GM19351 (cell line): ENCODE measurements around the gene ANHX.
"Not testable (repeated sequence)": the region's sequence is repeated elsewhere in the genome, so short reads cannot be mapped to it uniquely, and the experiment has no call there.

ENCODE experiments used
- ATAC-seq: cut with Tn5 transposase; IDR thresholded peaks from one replicate; pipeline ENCODE4 v1.9.1; 2021; ENCODE audit warnings: mild to moderate bottlenecking, moderate library complexity; ENCODE audit not compliant: unreplicated experiment

ANHX gene

DNA sequence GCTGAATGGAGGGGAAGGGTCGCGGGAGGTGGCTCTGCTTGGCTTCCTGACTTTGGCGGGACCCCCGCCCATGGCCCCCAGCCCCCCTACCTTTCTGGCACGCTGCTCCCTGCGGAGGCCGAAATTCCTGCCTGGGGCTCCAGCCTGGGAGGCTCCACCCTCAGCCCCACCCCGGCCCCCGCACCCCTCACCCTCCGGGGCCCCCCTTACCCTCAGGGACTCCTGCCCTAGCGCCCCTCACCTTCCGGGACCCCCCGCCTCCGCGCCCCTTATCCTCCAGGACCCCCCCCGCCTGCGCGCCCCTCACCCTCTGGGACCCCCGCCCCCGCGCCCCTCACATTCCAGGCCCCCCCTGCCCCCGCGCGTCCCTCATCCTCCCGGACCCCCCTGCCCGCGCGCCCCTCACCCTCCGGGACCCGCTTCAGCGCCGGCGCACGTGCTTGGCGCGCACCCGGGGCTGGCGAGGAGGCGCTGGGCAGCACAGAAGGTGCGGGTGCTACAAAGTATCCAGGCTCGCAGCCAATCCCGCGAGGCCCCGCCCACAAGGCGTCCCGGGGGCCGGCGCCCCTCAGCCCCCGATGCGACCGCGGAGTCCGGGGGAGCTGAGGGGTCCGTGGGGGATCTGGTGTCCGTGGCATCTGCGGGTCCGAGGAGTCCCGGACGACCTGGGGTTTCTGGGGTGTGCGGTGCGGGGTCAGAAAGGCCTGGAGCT lies at the start of gene ANHX:
TSS of gene ANHX (minus strand) at position 477 of the 712 bp plus-strand sequence. CDS start 1,521 bp downstream, outside the sequence.
- ATAC-seq = no peak

DNA sequence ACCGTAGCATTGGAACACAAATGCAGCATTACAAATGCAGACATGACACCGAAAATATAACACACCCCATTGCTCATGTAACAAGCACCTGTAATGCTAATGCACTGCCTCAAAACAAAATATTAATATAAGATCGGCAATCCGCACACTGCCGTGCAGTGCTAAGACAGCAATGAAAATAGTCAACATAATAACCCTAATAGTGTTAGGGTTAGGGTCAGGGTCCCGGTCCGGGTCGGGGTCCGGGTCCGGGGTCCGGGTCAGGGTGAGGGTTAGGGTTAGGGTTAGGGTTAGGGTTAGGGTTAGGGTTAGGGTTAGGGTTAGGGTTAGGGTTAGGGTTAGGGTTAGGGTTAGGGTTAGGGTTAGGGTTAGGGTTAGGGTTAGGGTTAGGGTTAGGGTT lies 29.0 kb upstream of the ANHX start:
- not testable (repeated sequence) for ATAC-seq

DNA sequence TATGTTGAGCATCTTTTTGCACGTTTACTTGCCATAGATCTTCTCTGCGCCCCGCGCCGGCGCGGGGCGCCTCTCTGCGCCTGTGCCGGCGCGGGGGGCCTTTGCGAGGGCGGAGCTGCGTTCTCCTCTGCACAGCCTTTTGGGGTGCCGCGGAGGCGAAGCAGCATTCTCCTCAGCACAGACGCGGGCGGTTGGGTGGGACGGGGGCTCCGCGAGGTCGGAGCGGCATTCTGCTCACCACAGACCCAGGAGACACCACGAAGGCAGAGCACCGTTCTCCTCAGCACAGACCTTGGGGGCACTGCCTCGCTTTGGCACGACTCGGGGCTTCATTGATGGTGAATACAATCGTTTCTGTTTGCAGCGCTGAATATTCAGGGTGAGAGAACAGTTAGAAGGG lies 28.5 kb upstream of the ANHX start:
- no peak for ATAC-seq

DNA sequence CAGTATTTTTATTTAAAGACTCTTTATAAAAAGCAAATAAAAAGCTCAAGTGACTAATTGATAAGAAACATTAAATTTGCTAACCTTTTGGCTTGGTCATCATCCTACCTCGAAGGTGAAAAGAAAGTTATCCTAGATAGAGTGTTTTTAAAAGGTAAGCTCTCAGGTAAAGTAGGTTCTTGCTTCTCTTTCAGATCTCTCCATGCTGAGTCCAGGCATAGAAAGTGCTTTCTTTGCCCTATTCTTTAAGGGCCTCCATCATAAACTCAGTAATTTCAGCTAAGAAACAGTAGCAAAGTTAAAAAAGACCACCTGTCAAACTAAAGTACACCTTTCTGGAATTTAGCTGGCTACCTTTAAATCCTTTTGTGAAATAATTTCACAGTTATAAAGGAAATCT lies 20.6 kb upstream of the ANHX start:
- ATAC-seq = no peak

DNA sequence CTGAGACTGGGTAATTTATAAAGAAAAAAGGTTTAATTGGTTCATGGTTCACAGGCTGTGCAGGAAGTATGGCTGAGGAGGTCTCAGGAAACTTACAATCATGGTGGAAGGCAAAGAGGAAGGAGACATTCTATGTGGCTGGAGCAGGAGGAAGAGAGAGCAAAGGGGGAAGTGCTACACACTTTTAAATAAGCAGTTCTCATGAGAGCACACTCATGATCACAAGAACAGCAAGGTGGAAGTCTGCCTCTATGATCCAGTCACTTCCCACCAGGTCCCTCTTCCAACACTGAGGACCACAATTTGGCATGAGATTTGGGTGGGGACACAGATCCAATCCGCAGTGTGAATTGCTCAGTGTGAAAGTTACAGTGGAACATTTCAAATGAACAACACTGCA lies 20.2 kb upstream of the ANHX start:
- not testable (repeated sequence) for ATAC-seq

DNA sequence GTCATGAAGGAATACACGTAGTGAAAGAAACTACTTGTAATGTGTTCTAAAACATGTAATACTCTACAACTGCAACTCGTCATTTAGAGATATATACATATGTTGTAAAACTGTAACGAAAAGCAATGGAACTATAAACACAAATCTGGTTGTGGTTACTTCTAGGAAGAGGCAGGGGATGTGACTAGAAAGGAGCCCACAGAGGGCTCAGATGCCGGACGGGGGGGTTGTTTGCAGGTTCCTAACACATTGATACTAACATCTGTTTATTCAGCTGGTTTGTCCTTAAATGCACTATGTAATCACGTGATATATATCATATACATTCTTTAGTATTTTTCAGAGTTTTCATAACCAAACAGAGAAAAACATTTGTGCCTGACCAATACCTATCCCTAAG lies 16.1 kb upstream of the ANHX start:
- no peak for ATAC-seq

DNA sequence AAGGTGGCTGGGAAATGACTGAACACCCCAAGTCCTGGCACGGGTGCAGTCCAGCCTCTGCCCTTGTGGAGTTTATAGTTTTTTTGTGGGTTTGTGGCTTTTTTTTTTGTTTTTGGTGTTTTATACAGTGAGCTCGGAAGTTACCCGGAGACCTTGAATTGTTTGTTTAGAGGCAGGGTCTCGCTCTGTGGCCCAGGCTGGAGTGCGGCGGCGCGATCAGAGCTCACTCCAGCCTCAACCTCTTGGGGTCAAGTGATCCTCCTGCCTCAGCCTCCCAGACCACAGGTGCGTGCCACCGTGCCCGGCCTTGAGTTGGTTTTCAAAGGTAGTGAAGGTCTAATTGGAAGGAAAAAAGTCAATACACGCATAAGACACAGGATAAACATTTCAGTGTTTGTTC lies 879 bp upstream of the ANHX start:
- no peak for ATAC-seq

DNA sequence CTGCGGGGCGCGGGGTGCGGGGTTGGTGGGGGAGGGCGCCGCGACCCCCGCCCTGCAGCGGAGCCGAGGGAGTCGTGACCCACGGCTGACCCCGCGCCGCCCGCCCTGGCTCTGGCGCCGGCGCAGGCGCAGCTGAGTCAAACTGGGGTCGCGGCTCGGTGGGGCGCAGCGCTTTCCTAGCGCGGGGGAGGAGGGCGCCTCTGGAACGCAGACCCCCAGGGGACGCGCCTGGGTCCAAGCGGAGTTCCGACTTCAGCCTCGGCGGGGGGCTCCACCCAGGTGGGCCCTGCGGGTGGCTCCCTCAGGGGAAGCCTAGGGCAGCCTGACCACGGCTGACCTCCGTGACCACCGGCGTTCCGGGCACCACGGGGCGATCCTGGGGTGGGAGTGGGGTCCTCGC lies 467 bp upstream of the ANHX start:
- no peak for ATAC-seq

DNA sequence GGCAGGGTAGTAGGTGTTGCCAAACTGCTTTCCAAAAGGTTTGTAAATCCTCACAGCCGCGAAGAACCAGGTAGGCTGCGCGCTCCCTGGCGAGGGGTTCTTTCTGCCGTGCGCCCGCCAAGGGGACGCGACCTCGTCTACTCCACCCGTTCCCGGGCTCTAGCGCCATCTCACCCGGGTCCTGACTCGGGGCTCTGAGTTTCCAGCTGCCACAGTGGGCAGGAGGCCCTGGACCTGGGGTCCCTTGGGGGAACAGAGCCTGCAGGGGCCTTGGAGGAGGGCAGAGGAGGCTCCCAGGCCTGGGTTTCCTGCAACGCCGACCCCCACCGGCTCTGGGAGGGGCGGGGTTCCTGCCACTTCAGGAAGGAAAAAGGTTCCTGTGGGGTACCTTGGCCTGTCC lies 706 bp downstream of the ANHX start:
- ATAC-seq = no peak

DNA sequence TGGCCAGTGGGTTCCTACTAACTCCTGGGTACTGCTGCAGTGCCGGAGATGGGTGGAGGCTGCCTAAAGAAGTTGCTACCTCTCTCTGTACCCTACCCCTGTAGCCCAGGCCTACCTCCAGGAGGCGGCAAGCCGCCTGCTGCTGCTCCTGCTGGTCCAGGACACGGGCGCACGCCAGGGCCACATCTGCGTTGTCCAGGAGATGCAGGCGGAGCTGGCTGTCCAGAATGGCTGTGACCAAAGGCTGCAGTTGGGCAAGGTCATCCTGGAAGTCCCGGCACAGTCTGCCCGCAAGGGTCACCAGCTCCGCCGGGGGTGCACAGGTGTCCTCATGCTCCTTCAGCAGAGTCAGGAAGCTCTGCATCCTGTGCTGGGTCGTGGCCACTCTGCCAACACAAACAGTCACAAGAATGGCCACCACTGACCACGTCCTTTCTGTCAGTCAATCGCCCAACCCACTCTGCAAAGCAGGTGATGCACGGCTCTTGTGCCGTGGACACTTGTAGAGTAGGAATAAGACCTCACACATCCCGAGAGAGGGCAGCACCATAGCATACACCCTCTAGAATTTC lies 1.6 kb downstream of the ANHX start:
- no peak for ATAC-seq

DNA sequence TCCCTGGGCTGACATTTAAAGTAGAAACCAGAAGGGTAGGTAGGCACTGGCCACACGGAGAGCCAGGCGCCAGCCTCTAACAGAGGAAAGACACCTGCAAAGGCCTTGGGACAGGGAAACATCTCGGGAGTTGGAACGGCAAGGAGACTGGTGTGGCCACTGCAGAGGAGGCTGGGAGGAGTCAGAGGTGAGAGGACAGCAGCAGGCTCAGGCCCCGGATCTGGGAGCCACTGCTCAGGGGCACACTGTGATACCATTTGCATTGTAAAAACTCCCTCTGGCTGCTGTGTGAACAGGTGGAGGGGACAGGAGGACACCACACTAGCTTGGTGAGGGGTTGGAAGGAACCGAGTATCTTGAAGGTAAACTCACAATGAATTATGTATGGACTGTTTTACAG lies 2.7 kb downstream of the ANHX start:
- ATAC-seq = no peak

DNA sequence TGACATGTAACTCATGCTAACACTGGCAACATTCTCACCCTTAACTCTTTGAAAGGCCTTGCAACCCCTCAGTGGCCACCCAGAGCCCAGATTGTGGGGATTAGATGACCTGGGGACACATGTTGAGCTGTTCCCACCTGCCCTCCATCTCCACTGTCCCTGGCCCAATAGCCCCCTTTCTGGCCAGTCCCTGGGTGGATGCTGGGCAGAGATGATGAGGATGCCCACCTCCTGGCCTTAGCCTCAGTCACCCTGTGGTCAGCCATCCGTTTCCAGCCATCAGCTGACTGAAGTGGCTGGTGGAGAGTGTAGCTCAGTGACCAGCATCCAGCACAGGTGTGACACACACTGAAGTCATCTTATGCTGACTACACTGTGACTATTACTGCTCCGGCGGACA lies 4.7 kb downstream of the ANHX start:
- no peak for ATAC-seq

DNA sequence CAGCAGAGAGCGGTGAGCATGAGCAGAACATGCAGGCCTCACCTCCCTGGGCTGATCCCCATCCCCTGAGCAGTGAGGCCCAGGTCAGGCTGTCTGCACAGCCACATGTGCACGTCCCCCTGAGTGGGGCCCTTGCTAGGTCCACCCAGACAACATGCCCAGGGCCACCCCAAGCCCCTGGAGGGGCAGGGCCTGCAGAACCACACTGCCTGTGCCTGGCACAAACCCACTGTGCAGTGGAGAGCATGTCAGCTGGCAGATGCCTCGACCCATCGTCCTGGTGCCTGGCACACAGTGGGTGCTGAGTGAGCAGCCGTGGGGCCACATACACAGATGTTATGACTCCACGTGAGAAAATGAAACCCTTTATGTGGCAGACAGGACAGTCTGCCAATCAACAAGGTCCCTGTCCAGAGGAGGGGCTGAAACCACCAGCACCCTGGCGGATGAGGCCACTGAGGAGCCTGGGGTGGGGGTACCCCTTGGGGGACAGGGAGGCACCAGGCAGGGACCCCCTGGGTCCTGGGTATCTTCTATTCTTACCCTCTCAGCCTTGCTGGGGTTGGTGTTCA lies 8.3 kb downstream of the ANHX start:
- ATAC-seq = no peak

DNA sequence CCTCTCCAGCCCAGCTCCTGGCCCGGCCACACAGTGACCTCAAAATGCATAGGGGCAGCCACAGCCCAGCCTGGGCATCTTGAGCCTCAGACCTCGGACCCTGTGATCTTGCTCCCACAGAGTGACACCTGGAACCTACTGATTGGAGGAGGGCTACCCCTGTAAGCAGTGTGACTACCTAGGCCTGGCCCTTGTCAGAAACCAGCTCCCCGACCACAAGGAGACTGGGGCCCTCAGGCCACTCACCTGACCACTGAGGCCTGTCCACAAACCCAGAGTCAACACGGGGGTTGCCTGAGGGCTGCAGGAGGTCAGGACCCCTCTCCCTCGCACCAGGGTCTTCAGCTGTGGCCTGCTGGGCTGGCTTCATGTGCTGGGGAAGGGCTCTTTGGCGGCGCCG lies 9.0 kb downstream of the ANHX start:
- no peak for ATAC-seq

DNA sequence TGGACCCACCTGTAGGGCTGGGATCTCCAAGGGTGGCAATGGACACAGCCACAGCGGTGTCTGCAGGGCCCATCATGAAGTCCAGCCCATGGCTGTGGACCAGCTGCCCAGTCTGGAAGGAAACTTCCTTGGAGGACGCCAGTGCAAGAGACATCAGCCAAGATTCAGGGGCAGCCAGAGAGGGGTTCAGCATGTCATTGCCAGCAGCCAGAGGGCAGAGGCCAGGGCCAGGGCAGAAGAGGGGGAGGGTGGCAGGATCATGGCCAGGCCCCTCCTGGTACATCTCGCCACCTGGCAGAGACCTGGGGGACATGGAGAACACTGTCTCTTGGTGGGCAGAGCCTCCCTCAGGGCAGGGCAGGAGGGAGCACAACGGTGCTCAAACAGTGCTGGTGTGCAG lies 10.2 kb downstream of the ANHX start:
- ATAC-seq = no peak

DNA sequence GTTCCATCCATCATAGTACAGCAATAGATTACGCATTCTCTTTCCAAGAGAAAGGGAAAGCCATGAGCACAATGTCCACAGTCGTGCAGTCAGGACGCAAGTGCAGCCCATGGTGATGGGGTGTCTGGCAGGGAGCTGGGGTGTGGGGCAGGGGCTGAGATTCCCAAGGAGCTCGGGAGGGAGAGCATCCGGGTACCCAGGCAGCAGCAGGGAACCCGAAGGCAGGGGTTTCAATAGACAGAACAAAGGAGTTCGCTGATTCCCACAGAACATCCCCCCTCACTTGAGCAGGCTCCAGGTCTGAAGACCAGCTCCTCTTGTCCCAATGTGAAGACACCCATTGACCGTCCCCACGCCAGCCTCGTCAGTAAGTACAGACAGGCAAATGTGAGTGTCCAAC lies 13.5 kb downstream of the ANHX start:
- ATAC-seq = no peak

DNA sequence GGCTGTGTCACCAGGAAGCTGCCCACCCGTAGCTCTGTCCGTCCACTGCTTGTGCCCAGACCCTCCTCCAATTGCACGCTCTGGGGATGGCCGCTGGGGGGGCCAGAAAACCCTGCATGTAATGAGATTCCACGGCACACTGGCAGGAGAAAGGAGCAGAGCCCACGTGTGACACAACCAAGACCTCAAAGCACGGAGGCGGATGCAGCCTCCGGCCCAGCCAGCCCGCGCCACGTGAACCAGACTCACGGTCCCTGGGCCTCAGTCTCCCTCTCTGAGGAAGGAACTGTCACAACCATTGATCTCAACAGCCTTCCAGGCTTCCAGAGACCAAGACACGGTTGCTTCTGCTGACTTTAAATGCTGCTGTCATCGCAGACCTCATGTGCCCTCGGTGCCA lies 14.4 kb downstream of the ANHX start:
- ATAC-seq = no peak

DNA sequence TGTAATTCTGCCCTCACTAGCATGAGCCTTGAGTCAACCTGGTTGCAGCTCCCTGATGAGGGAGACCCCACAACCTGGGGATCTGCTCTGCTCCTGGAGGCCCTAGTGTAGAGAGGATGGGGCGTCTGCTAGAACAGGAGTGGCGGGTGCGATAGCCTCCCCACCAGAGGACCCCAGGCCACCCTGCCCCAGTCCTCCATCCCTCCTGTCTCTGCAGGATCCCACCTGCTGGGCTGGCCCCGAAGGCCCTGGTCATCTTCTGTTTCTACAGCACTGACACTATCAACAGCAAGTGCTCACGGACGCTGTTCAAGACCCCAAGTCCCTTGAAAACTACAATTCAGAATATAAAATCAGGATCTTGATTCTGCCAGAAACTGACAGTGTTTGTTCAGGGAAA lies 15.2 kb downstream of the ANHX start:
- ATAC-seq = no peak

DNA sequence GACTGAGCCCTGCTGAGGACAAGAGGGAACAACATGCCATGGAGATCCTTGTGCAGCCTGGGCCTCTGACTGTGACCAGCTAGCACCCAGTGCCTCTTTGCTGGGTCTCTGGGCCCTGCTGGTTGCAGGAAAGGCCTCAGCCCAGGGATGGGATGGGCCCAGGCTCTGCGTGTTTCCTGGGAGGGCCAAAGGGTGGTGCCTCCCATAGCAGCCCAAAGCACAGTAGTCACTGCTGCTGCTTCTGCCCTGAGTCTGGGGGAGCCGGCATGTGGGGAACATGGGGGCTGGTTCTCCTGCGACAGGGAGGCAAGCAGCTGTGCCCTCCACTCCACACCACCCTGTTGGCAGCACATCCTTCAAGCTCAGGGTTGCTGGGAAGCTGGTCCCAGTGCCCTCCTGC lies 18.5 kb downstream of the ANHX start:
- no peak for ATAC-seq

DNA sequence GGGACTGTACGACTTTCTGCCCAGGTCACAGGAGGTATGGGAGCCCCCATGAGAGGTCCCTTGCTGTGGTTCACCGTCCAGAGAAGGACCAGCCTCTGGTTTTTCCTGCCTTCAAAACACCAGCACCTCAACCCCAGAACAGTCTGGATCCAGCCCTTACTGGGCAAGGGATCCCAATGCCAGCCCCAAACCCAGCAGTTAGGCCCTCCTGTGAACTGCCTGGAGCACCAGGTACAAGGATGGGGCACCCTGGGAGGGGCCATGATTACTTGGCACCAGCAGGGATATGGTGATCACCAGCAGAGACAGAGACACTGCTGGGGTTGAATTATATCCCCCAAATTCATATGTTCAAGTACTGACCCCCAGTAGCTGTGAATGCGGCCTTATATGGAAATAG lies 20.0 kb downstream of the ANHX start:
- no peak for ATAC-seq

DNA sequence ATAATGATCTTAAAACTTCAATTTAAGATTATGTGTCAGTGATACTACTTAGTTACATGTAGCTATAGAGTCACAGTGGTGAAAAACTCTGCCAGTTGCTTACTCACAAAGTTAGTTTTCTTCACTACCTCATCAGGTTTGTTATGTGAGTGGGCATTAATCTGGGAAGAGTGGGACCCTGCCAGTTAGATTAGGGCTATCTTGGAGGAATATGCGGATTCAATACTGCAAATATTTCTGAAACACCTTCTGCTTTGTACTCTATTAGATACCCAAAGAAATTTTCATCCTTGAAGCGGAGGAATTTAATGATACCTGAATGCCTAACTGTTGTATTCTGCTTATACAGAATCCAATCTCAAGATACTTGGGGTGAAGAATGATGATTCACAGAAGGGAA lies 29.3 kb downstream of the ANHX start:
- ATAC-seq = no peak

DNA sequence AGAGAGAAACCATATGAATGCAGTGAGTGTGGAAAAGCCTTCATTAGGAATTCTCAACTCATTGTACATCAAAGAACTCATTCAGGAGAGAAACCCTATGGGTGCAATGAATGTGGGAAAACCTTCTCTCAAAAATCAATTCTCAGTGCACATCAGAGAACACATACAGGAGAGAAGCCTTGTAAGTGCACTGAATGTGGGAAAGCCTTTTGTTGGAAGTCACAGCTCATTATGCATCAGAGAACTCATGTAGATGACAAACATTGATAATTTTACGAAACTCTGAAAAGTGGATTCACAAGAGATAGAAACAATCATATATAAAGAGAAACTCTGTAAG lies 31.4 kb downstream of the ANHX start:
- no peak for ATAC-seq
